GM18868 (cell line): ENCODE measurements around the gene MSRB1.
"Not testable (repeated sequence)": the region's sequence is repeated elsewhere in the genome, so short reads cannot be mapped to it uniquely, and the experiment has no call there.

Experiments used
- ATAC-seq: cut with Tn5 transposase; IDR thresholded peaks from one replicate; pipeline ENCODE4 v1.9.1; 2021; ENCODE audit warnings: mild to moderate bottlenecking, moderate library complexity; ENCODE audit not compliant: unreplicated experiment

The MSRB1 gene

GRCh38 chr16:1903845-1904840 lies 38.9 kb downstream of the MSRB1 start:
- ATAC-seq, result no peak

GRCh38 chr16:1903220-1903574 lies 39.8 kb downstream of the MSRB1 start:
- ATAC-seq, result no peak

GRCh38 chr16:1902547-1903219 lies 40.3 kb downstream of the MSRB1 start:
- no peak for ATAC-seq

DNA sequence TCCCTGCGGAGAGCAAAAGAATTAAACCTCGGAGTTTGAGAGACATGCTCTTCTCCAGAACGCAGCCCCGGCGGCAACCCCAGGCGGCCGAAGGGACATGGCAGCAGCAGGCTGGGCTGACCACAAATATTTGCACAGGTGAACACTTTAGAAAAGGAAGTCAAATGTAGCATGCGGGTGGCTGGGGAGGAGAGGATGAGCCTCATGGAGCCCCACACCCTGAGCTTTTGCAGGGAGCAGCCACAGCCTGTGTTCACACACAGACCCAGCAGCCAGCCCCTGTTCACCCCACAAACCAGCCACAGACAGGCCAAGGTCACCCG lies 42.6 kb downstream of the MSRB1 start:
- no peak for ATAC-seq

GRCh38 chr16:1899641-1900451 lies 43.2 kb downstream of the MSRB1 start:
- no peak for ATAC-seq

- not testable (repeated sequence) for ATAC-seq
Measured at GRCh38 chr16:1897692-1898091, 45.3 kb downstream of the MSRB1 start.

DNA sequence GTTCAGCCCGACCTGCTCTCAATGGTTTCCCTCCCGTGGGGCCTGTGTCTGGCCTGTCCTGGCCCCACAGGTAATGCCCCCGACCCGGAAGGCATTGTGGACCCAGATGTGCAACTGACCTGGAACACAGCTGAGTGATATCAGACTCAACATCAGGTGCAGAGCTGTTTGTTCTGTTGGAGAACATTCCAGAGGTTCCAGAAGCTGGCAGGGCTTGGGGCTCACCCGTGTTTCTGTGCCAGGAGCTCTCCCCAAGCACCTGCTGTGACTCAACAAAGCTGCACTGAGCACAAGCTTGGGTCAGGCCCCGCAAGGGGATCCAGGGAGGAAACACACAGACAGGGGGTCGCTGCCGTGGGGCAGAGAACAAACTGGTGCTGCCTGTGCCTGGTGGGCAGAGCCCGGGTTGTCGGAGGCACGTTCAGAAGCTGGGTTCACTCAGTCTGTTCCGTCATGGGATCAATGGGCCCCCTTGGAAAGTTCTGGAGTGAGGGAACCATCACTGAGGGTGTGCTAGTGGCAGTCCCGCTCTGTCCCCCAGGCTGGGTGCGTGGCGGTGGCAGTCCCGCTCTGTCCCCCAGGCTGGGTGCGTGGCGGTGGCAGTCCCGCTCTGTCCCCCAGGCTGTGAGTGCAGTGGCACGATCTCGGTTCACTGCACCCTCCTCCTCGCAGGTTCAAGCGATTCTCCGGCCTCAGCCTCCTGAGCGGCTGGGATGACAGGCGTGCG lies 46.9 kb downstream of the MSRB1 start:
- no peak for ATAC-seq

DNA sequence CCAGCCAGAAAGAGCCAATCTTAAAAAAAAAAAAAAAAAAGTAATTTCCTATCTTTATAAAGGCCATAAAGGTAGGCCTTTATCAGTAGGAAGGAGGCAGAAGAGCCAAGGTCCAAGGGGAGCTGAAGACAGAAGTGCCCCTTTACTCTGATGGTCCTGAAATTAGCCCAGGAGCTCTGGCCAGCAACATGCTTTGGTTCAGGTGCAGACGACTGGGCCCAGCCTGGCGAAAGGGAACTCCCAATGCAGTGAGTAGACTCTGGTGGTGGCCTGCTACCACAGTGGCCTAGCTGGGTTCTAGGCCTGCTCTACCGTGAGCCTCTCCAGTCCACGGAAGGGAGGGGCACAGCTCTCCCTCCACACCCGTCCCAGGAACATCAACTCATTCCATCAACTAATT lies 47.9 kb downstream of the MSRB1 start:
- ATAC-seq, result no peak

DNA sequence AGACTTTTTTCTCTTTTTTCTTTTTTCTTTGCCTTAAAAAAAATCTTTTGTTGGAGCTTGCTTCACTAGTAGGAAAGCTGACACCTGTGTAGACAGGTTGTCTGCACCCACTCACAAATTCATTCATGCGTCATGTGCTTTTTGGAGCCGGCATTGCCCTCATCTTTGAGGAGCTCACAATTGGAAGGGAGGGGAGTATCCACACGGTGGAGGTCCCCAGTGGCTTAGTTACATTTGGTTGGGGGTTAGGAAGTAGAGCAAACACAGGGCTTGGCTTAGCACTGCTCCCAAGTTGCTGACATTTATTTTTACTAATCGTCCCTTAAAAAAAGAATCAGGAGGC lies 52.3 kb downstream of the MSRB1 start:
- no peak for ATAC-seq

- no peak for ATAC-seq
Measured at GRCh38 chr16:1890024-1890707, 52.8 kb downstream of the MSRB1 start.
